Chondrocyte (in vitro differentiated cells): ENCODE measurements around the gene SPPL2B. TPM values are rescaled to one million over a fixed set of nuclear protein-coding genes. Genes with fewer than 3 reads are reported as not detected.

Source experiments
- DNase-seq: peaks from one replicate; pipeline ENCODE4 v3.0.0; 2021; ENCODE audit warnings: mixed read lengths, low spot score
- H3K27ac Mint-ChIP-seq: one replicate; pipeline ENCODE4 v1.8.0; 2021; ENCODE audit warnings: mild to moderate bottlenecking, moderate library complexity, mixed read lengths; ENCODE audit not compliant: unreplicated experiment
- H3K27me3 Mint-ChIP-seq: 2 replicates; pipeline ENCODE4 v1.8.0; 2021; ENCODE audit warnings: low read depth, mixed read lengths
- H3K36me3 Mint-ChIP-seq: 2 replicates; pipeline ENCODE4 v1.8.0; 2021; ENCODE audit warnings: low read depth, mixed read lengths
- H3K4me1 Mint-ChIP-seq: 2 replicates; pipeline ENCODE4 v1.8.0; 2021; ENCODE audit warnings: low read depth, mild to moderate bottlenecking, mixed read lengths
- H3K4me3 Mint-ChIP-seq: one replicate; pipeline ENCODE4 v1.8.0; 2021; ENCODE audit warnings: mild to moderate bottlenecking, moderate library complexity, mixed read lengths; ENCODE audit not compliant: unreplicated experiment
- H3K9me3 Mint-ChIP-seq: 2 replicates; pipeline ENCODE4 v1.8.0; 2021; ENCODE audit warnings: low read depth, mixed read lengths
- total RNA-seq: library from RNA; stranded (reverse); gene quantifications from 3 replicates; pipeline ENCODE4 v1.2.1, GENCODE V29; 2021
- TF ChIP-seq, protein P1 (sequence below): fragments of 200-600 bp; sonication (generic); IDR thresholded peaks from 2 replicates; pipeline ENCODE4 v1.5.0; 2021; ENCODE audit warnings: antibody characterized with exemption, mild to moderate bottlenecking, moderate library complexity

The SPPL2B gene
- total RNA-seq, 1 donor from 2014 or later, result 48.9 TPM

DNA sequence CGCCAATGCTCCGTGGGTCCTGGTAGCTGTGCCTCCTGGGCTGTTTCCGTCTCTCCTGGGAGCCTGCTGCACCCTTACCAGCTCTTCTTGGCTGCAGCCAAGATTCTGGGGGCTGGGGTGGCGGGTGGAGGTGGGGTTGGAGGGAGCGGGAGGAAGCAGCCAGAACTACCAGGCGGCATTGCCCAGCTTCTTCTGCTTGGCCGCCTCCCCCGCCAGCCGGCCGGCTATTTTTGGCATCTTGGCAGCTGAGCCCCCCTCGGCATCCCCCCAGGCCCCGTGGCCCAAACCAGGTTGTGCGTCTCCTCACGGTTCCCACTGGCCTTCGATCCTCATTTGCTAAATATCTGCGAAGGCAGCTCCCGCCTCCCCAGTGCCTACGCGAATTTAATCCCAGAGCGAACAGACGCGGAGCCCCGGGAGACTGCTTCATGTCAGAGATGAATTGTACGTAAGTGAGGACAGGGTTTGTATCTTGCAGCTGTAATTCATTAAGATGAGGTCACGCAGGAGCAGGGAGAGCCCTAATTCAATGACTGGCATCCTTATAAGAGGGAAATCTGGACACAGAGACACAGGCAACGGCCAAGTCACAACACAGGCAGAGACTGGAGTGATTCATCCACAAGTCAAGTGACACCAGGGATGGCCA lies 33.7 kb upstream of the SPPL2B start:
- no peaks in the 10 kb centered on the region for H3K36me3 Mint-ChIP-seq
- no peaks in the 10 kb centered on the region for H3K9me3 Mint-ChIP-seq
- DNase-seq, result no peak
- H3K27me3 Mint-ChIP-seq, result peaks cover 2% of the 10 kb centered on the region
- TF ChIP-seq, protein P1, sequence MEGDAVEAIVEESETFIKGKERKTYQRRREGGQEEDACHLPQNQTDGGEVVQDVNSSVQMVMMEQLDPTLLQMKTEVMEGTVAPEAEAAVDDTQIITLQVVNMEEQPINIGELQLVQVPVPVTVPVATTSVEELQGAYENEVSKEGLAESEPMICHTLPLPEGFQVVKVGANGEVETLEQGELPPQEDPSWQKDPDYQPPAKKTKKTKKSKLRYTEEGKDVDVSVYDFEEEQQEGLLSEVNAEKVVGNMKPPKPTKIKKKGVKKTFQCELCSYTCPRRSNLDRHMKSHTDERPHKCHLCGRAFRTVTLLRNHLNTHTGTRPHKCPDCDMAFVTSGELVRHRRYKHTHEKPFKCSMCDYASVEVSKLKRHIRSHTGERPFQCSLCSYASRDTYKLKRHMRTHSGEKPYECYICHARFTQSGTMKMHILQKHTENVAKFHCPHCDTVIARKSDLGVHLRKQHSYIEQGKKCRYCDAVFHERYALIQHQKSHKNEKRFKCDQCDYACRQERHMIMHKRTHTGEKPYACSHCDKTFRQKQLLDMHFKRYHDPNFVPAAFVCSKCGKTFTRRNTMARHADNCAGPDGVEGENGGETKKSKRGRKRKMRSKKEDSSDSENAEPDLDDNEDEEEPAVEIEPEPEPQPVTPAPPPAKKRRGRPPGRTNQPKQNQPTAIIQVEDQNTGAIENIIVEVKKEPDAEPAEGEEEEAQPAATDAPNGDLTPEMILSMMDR, result no peak
- peak overlapping the region; percentile 71 for H3K27ac Mint-ChIP-seq
- peak overlapping the region; percentile 50 for H3K4me3 Mint-ChIP-seq
- H3K4me1 Mint-ChIP-seq, result peaks cover 22% of the 10 kb centered on the region

DNA sequence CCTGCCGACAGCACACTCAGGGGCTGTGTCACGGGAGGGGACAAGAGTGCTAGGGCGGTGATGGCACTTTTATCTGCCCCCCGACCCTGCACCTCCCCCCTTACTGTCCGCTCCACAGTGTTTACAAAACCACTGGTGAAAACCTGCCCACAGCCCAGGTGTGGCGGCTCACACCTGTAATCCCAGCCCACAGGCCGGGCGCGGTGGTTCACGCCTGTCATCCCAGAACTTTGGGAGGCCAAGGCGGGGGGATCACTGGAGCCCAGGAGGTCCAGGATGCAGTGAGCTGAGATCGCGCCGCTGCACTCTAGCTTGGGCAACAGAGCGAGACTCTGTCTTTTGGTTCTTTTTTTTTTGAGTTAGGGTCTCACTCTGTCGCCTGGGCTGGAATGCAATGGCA lies 32.3 kb upstream of the SPPL2B start:
- Mint-ChIP-seq H3K9me3 (no peaks in the 10 kb centered on the region), H3K27me3 (no peaks in the 10 kb centered on the region), H3K36me3 (no peaks in the 10 kb centered on the region), H3K27ac (no peak overlapping the region), H3K4me3 (no peak overlapping the region), H3K4me1 (peaks cover 20% of the 10 kb centered on the region)
- TF ChIP-seq, protein P1, result no peak
- DNase-seq, result no peak

DNA sequence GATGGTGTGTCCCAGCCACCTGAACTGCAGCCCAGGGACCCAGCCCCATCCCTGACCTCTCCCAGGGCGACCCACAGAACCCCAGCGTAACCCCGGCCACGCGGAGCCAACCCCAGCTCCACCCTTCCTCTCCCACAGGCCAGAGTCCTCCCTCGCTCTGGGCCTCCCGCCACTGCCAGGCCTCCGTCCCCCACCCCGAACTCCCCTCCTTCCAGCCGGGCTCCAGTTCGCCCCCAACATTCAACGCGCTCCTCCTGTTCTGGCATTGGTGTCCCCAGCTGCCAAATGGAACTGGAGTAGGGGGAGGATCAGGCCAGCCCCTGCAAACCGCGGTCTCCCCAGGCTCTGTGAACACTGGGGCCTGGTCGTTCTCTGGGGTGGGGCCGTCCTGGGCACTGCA lies 28.0 kb upstream of the SPPL2B start:
- TF ChIP-seq, protein P1, result no peak
- H3K4me3 Mint-ChIP-seq, result no peak overlapping the region
- H3K9me3 Mint-ChIP-seq, result no peaks in the 10 kb centered on the region
- no peaks in the 10 kb centered on the region for H3K36me3 Mint-ChIP-seq
- no peak for DNase-seq
- H3K27ac Mint-ChIP-seq, result no peak overlapping the region
- H3K4me1 Mint-ChIP-seq, result peaks cover 2% of the 10 kb centered on the region
- peaks cover 2% of the 10 kb centered on the region for H3K27me3 Mint-ChIP-seq

DNA sequence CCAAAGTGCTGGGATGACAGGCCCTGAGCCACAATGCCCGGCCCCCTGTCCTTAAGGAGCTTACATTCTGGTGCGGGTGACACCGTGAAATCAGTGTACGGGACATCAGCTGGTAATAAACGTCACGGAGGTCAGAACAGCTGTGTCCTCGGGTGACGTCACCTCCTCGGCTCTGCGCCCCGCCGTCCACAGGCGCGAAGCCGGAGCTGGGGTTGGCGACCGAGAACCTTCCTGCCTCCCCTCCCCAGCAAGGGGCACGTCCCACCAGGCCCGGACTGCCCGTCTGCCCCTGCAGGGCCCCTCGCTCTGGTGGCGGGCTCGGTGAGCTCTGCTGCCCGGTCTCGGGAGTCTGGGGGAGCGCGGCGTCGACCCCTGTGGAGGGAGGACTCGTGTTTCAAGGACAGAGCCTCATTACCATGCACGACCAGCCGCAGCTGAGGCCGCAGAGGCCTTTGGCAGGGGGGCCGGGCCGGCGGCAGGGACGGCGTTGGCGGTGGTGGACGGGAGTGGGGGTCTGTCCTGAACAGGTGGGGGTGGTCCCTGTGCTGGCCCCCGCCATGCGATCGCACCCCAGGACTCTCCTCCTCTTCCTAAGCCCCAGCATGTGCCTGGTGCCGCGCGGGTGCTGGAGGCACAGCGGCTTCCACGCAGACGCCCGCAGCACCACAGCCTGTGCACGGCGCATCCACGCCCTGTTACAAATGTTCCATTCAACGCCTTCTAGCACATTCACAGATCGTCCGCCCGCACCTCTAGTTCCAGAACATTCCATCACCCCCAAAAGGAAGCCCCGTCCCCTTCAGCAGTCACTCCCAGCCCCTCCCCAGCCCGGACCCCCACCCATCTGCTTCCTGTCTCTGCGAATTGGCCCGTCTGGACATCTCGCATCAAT lies 25.9 kb upstream of the SPPL2B start:
- peaks cover 5% of the 10 kb centered on the region for H3K27me3 Mint-ChIP-seq
- no peak for DNase-seq
- H3K9me3 Mint-ChIP-seq, result no peaks in the 10 kb centered on the region
- no peaks in the 10 kb centered on the region for H3K4me1 Mint-ChIP-seq
- H3K36me3 Mint-ChIP-seq, result no peaks in the 10 kb centered on the region
- H3K27ac Mint-ChIP-seq, result no peak overlapping the region
- no peak overlapping the region for H3K4me3 Mint-ChIP-seq
- TF ChIP-seq, protein P1, result no peak

DNA sequence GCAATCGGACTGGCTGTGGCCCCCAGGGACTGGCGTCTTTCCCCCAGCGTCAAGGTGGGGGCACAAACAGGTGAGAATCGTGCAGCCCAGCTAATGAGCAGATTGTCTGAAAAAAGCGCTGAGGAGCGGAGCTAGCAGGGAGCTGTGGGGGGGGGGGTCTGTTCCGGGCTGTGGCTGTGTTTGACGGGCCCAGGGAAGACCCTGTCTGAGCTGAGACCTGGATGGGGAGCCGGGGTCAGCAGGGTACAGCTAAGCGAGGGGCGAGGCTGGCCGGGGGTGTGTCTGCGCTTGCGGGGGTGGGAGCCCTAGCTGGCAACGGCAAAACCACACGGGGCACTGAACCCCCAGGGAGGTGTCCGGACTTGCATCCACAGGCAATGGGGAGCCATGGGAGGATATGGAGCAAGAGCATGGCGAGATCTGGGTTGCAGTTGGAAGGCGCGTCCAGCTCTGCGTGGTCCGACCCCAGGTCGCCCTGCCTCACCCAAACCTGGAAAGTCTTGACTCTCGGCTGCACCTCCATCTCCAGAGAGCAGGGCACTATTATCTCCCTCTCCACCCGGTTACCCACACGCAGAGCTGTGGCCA lies 25.2 kb upstream of the SPPL2B start:
- TF ChIP-seq, protein P1, result no peak
- Mint-ChIP-seq H3K27me3 (peaks cover 5% of the 10 kb centered on the region), H3K4me1 (no peaks in the 10 kb centered on the region), H3K27ac (no peak overlapping the region), H3K9me3 (no peaks in the 10 kb centered on the region), H3K4me3 (no peak overlapping the region), H3K36me3 (no peaks in the 10 kb centered on the region)
- DNase-seq, result no peak
